ENCODE measurements around the gene WAC. TPM values are rescaled to one million over a fixed set of nuclear protein-coding genes. Genes with fewer than 3 reads are reported as not detected.

WAC gene
- total and polyA plus RNA-seq, 2 of the 13 experiments (the other 11 are each of a cell fraction or from before 2014, with no cell fraction given) = 69.1 to 96.2 TPM

- Histone ChIP-seq H4K20me1 (ENCODE audit: insufficient read depth, low read length) (peaks cover 92% of the 10 kb centered on the region), H3K36me3 (replicated peaks in 1 of 2; ENCODE audit: control insufficient read depth in 1 of 2, insufficient read depth in 2 of 2, low read length in 2 of 2) (peaks cover 4 to 61% of the 10 kb centered on the region in 2 experiments; a peak in 4 of 5 replicates), H3K4me3 (replicated peaks in 1 of 3; ENCODE audit: insufficient read depth in 1 of 3, low read depth in 2 of 3, low read length in 3 of 3) (no peak overlapping the region), H3K4me1 (ENCODE audit: insufficient read depth, low read length) (peaks cover 69% of the 10 kb centered on the region), H3K79me2 (ENCODE audit: insufficient read depth, low read length) (peaks cover 91% of the 10 kb centered on the region), H3K27me3 (ENCODE audit: control insufficient read depth in 1 of 2, insufficient read depth in 2 of 2, low read length in 2 of 2) (no peaks in the 10 kb centered on the region; a peak in 1 of 5 replicates), H3K9ac (ENCODE audit: insufficient read depth, low read depth, low read length) (no peak overlapping the region), H3K27ac (ENCODE audit: extremely low read length, insufficient read depth, low read length) (no peak overlapping the region), H2AFZ (ENCODE audit: low read length) (no peak overlapping the region), H3K4me2 (ENCODE audit: low read depth, low read length) (no peak overlapping the region), H3K9me3 (ENCODE audit: low read length) (no peaks in the 10 kb centered on the region)
- ATAC-seq = peak; percentile 68
- in situ Hi-C loops (cut with HindIII; ENCODE audit: extremely low pct_ligation_motif_present, low pct_unique_long_range_greater_than_20kb) = no loop called here
- 32% methylated on average over 3 of the region's 3 CpGs for WGBS (ENCODE audit: low lambda C conversion rate)
- no peak for FAIRE-seq
- peak; percentile 66 for DNase-seq (ENCODE audit: low spot score)
- POLR2A ChIA-PET = no interaction called here
- BruUV-seq (replicated peaks) = no TSS peak
- CTCF ChIA-PET (ENCODE audit: low intra/inter-chr PET ratio, low total read pairs) = no interaction called here
- intact Hi-C loops (cut with micrococcal nuclease; ENCODE audit: unreplicated experiment) = loop anchor here (5.0 kb wide), 1 partner anchor 33 kb away; no protein-coding TSS in a partner anchor
- TF ChIP-seq, protein P1, sequence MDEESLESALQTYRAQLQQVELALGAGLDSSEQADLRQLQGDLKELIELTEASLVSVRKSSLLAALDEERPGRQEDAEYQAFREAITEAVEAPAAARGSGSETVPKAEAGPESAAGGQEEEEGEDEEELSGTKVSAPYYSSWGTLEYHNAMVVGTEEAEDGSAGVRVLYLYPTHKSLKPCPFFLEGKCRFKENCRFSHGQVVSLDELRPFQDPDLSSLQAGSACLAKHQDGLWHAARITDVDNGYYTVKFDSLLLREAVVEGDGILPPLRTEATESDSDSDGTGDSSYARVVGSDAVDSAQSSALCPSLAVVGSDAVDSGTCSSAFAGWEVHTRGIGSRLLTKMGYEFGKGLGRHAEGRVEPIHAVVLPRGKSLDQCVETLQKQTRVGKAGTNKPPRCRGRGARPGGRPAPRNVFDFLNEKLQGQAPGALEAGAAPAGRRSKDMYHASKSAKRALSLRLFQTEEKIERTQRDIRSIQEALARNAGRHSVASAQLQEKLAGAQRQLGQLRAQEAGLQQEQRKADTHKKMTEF (CRISPR knock-in tag; IDR thresholded peaks at IDR 0.05) = peak; percentile 23; the same call in 1 of the 2 replicates
- no peak for TF ChIP-seq ZC3H13 (CRISPR knock-in tag; IDR thresholded peaks at IDR 0.05)
- no peak for TF ChIP-seq TFDP2 (CRISPR knock-in tag; IDR thresholded peaks at IDR 0.05)
- peak in 1 of 2 experiments; percentile 13; a peak in 1 of 4 replicates for TF ChIP-seq EP300 (IDR thresholded peaks at IDR 0.05; ENCODE audit: low read depth in 2 of 2, low read length in 2 of 2)
- TF ChIP-seq EP300 (CRISPR knock-in tag; IDR thresholded peaks at IDR 0.05; ENCODE audit: borderline replicate concordance) = no peak
- peak; percentile 88; the same call in 1 of the 2 replicates for TF ChIP-seq RERE (CRISPR knock-in tag; IDR thresholded peaks at IDR 0.05; ENCODE audit: low read depth)
- no peak for TF ChIP-seq ZNF660 (CRISPR knock-in tag; IDR thresholded peaks at IDR 0.05; ENCODE audit: borderline replicate concordance, low read depth)
- TF ChIP-seq RCOR2 (CRISPR knock-in tag; IDR thresholded peaks at IDR 0.05) = 0 out of 2 replicates have a peak, but pooled peaks have one; percentile 27
- TF ChIP-seq NFYB (CRISPR knock-in tag; IDR thresholded peaks at IDR 0.05) = no peak
- TF ChIP-seq, protein P2, sequence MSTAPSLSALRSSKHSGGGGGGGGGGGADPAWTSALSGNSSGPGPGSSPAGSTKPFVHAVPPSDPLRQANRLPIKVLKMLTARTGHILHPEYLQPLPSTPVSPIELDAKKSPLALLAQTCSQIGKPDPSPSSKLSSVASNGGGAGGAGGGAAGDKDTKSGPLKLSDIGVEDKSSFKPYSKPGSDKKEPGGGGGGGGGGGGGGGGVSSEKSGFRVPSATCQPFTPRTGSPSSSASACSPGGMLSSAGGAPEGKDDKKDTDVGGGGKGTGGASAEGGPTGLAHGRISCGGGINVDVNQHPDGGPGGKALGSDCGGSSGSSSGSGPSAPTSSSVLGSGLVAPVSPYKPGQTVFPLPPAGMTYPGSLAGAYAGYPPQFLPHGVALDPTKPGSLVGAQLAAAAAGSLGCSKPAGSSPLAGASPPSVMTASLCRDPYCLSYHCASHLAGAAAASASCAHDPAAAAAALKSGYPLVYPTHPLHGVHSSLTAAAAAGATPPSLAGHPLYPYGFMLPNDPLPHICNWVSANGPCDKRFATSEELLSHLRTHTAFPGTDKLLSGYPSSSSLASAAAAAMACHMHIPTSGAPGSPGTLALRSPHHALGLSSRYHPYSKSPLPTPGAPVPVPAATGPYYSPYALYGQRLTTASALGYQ (CRISPR knock-in tag; IDR thresholded peaks at IDR 0.05) = 0 out of 2 replicates have a peak, but pooled peaks have one; percentile 48
- TF ChIP-seq ARNT (IDR thresholded peaks at IDR 0.05) = no peak
- TF ChIP-seq HNRNPLL (IDR thresholded peaks at IDR 0.05; ENCODE audit: low read depth, low read length, poor library complexity, severe bottlenecking) = no peak
Measured at GRCh38 chr10:28569506-28570159, 36.7 kb downstream of the WAC start.
